Nephron progenitor cell (in vitro differentiated cells): ENCODE measurements around the gene HMG20B.
A peak's percentile ranks its signal among the peaks of the same experiment; 100 is the strongest.
"Not testable (repeated sequence)": the region's sequence is repeated elsewhere in the genome, so short reads cannot be mapped to it uniquely, and the experiment has no call there.

Experiments used
- DNase-seq: peaks from one replicate; pipeline ENCODE4 v3.0.0; 2021
- H3K27ac Mint-ChIP-seq: 2 replicates; pipeline ENCODE4 v1.8.0; 2021; ENCODE audit warnings: mild to moderate bottlenecking, moderate library complexity, mixed read lengths
- H3K27me3 Mint-ChIP-seq: 2 replicates; pipeline ENCODE4 v1.8.0; 2021; ENCODE audit warnings: mild to moderate bottlenecking, low read depth, mixed read lengths; ENCODE audit not compliant: poor library complexity
- H3K36me3 Mint-ChIP-seq: 2 replicates; pipeline ENCODE4 v1.8.0; 2021; ENCODE audit warnings: low read depth, mixed read lengths
- H3K4me1 Mint-ChIP-seq: 2 replicates; pipeline ENCODE4 v1.8.0; 2021; ENCODE audit warnings: mixed read lengths
- H3K4me3 Mint-ChIP-seq: 2 replicates; pipeline ENCODE4 v1.8.0; 2021; ENCODE audit warnings: mild to moderate bottlenecking, moderate library complexity, mixed read lengths
- H3K9me3 Mint-ChIP-seq: 2 replicates; pipeline ENCODE4 v1.8.0; 2021; ENCODE audit warnings: mild to moderate bottlenecking, moderate library complexity, mixed read lengths
- TF ChIP-seq, protein P1 (sequence below): fragments of 200-600 bp; sonication (generic); IDR thresholded peaks from 2 replicates; pipeline ENCODE4 v1.5.0; 2021; ENCODE audit warnings: antibody characterized with exemption

HMG20B gene

DNA sequence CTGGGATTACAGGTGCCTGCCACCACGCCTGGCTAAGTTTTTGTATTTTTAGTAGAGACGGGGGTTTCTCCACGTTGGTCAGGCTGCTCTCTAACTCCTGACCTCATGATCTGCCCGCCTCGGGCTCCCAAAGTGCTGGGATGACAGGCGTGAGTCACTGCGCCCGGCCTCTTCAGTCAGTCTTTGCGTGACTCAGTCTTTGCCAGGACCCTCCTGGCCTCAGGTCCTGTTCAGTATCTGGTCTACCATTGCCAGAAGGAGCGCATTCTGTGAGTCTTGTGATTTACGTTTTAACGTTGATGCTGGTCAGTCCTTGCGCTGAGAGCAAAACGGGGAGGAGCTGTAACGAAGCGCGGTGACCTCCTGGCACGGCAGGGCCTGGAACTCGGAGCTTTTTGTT, 7.6 kb upstream of the HMG20B start:
- Mint-ChIP-seq H3K4me1 (peaks cover 13% of the 10 kb centered on the region), H3K27ac (no peak overlapping the region)

DNA sequence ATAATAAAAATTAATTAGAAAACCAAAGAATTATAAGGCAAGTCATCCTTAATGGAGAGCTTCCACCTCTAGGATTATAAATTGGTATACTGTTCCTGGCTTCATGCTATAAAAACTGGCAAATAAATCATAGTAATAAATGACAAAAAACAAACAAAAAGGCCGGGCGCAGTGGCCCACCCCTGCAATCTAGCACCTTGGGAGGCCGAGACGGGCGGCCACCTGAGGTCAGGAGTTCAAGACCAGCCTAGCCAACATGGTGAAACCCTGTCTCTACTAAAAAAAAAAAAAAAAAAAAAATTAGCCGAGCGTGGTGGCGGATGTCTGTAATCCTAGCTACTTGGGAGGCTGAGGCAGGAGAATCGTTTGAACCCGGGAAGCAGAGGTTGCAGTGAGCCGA, 2.7 kb upstream of the HMG20B start:
- H3K27me3 Mint-ChIP-seq: peaks cover 11% of the 10 kb centered on the region
- H3K9me3 Mint-ChIP-seq: not testable (repeated sequence)

More for the DNA sequence above, 7.6 kb upstream of the HMG20B start:
- TF ChIP-seq, protein P1, sequence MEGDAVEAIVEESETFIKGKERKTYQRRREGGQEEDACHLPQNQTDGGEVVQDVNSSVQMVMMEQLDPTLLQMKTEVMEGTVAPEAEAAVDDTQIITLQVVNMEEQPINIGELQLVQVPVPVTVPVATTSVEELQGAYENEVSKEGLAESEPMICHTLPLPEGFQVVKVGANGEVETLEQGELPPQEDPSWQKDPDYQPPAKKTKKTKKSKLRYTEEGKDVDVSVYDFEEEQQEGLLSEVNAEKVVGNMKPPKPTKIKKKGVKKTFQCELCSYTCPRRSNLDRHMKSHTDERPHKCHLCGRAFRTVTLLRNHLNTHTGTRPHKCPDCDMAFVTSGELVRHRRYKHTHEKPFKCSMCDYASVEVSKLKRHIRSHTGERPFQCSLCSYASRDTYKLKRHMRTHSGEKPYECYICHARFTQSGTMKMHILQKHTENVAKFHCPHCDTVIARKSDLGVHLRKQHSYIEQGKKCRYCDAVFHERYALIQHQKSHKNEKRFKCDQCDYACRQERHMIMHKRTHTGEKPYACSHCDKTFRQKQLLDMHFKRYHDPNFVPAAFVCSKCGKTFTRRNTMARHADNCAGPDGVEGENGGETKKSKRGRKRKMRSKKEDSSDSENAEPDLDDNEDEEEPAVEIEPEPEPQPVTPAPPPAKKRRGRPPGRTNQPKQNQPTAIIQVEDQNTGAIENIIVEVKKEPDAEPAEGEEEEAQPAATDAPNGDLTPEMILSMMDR: no peak
- Mint-ChIP-seq H3K9me3 (no peaks in the 10 kb centered on the region), H3K36me3 (no peaks in the 10 kb centered on the region), H3K4me3 (no peak overlapping the region), H3K27me3 (no peaks in the 10 kb centered on the region)
- no peak for DNase-seq

DNA sequence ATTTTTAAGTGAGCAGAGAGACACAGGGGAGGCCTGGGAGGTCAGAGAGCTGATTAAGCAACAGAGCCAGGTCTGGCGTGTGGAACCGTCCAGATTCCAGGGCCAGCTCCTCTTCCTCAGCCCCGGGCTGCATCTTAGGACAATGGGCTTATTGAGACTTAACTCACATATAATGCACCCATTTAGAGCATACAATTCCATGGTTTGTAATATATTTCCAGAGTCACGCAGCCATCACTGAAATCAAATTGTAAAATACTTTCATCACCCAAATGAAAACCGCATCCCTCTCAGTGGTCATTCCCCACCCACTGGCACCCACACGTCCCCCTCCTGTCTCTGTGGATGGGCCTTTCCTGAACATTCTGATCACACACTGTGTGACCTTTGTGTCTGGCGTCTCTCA, 2.1 kb upstream of the HMG20B start:
- H3K4me3 Mint-ChIP-seq: no peak overlapping the region
- H3K36me3 Mint-ChIP-seq: peaks cover 19% of the 10 kb centered on the region
- no peaks in the 10 kb centered on the region for H3K9me3 Mint-ChIP-seq
- H3K27me3 Mint-ChIP-seq: peaks cover 16% of the 10 kb centered on the region
- TF ChIP-seq, protein P1: no peak
- H3K4me1 Mint-ChIP-seq: peaks cover 32% of the 10 kb centered on the region
- H3K27ac Mint-ChIP-seq: peak overlapping the region; percentile 48
- no peak for DNase-seq

More for the DNA sequence above, 2.7 kb upstream of the HMG20B start:
- DNase-seq, H3K27ac Mint-ChIP-seq, H3K4me3 Mint-ChIP-seq: not testable (repeated sequence)
- peaks cover 31% of the 10 kb centered on the region for H3K4me1 Mint-ChIP-seq
- H3K36me3 Mint-ChIP-seq: peaks cover 14% of the 10 kb centered on the region

DNA sequence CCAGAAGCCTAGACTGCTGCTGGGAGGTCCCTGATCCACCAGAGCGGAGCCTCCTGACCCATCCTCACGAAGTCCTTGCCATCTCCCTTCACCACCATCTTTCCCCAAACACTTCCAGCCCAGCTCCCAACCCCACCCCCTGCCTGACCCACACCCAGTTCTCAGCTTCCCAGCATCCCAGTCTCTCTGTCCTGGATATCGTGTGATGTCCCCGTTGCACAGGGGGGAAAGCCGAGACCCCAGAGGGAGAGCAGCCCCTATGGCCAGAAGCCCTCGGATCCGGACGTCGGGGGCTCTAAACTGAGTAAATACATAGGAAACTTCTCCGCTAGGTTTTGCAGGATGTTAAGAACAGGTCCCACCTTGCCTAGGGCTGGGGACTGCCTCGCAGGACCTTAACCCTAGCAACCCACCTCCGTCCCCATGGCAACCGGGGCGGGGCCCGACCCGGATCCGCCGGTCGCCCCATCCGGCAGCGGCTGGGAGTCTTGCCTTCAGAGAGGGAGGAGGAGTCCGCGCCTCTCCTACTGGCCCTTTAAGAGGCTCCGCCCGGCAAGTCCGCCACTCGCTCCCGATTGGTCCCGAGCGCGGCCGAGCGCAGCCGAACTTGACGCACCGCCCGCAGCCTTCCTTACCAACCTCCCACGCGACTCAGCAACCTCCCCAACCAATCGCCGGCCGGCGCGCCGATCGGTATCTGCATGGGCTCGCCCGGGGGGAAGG, 451 bp upstream of the HMG20B start:
- H3K27me3 Mint-ChIP-seq: peaks cover 33% of the 10 kb centered on the region
- H3K4me3 Mint-ChIP-seq: peak overlapping the region; percentile 62
- H3K36me3 Mint-ChIP-seq: peaks cover 20% of the 10 kb centered on the region
- TF ChIP-seq, protein P1: no peak
- H3K9me3 Mint-ChIP-seq: no peaks in the 10 kb centered on the region
- peak; percentile 99 for DNase-seq
- peaks cover 41% of the 10 kb centered on the region for H3K4me1 Mint-ChIP-seq
- H3K27ac Mint-ChIP-seq: no peak overlapping the region

DNA sequence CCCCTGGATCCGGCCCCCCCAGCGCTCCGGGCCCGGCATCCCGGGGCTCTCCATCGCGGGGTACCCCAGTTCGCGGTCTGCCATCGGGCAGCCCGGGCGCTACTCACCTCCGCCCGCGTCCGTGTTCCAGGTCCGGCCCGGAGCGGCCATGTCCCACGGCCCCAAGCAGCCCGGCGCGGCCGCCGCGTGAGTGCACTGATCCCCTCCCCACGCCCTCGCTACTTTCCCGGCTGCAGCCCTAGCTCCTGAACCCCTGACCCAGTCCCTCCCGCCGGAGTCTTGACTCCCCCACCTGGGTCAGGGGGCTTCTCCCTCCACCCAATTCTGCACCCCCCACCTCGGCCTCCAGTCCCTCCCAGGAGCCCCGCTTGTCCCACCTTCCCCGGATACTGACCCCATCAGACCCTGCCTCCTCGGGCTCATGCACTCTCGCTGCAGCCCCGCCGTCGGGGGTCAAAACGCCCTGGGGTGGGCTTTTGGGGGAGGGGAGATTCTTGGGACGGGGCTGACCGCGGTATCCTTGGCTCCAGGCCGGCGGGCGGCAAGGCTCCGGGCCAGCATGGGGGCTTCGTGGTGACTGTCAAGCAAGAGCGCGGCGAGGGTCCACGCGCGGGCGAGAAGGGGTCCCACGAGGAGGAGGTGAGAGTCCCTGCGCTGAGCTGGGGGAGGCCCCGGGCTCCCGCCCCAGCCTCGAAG, 566 bp downstream of the HMG20B start:
- no peaks in the 10 kb centered on the region for H3K9me3 Mint-ChIP-seq
- peak; percentile 54 for DNase-seq
- peaks cover 43% of the 10 kb centered on the region for H3K27me3 Mint-ChIP-seq
- H3K36me3 Mint-ChIP-seq: peaks cover 20% of the 10 kb centered on the region
- no peak overlapping the region for H3K27ac Mint-ChIP-seq
- TF ChIP-seq, protein P1: no peak
- peaks cover 41% of the 10 kb centered on the region for H3K4me1 Mint-ChIP-seq
- peak overlapping the region; percentile 79 for H3K4me3 Mint-ChIP-seq

DNA sequence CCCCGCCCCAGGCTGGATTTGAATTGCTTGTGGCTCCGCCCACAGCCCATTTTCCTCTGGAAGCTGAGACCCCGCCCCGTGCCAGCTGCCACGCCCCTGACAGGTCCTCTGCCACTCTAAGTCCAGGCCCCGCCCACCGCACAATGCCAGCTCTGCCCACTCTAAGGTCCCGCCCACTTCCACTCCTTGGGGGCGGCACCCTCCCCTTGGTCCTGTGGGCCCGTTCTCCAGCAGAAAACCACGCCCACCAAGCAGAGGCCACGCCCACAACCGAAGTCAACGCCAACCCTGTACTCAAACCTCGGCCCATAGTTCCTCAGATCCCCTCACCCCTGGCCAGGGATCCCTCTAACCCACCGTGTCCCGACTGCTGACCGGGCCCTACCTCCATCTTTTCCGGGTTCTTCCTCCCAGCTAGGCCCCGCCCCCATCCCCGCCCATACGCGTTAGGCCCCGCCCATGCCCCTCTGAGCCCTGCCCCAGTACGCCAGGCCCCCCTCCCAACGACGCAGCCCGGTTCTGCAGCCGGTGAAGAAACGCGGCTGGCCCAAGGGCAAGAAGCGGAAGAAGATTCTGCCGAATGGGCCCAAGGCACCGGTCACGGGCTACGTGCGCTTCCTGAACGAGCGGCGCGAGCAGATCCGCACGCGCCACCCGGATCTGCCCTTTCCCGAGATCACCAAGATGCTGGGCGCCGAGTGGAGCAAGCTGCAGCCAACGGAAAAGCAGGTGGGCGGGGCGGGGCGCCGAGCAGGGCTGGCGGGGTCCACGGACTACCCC, 1.3 kb downstream of the HMG20B start:
- Mint-ChIP-seq H3K4me1 (peaks cover 36% of the 10 kb centered on the region), H3K4me3 (peak overlapping the region; percentile 79), H3K36me3 (peaks cover 20% of the 10 kb centered on the region), H3K9me3 (no peaks in the 10 kb centered on the region), H3K27ac (no peak overlapping the region), H3K27me3 (peaks cover 51% of the 10 kb centered on the region)
- TF ChIP-seq, protein P1: no peak
- peak; percentile 94 for DNase-seq
